WTC11 (cell line): ENCODE data around the gene GGA1. TPM values are rescaled to one million over a fixed set of nuclear protein-coding genes. Genes with fewer than 3 reads are reported as not detected.

ENCODE experiments used
- ATAC-seq: fragments of 200-7000 bp; cut with Tn5 transposase; 2 replicates; pipeline ENCODE4 v1.10.0; 2021; ENCODE audit warnings: mild to moderate bottlenecking, moderate library complexity
- CTCF ChIA-PET: fragments of 300-600 bp; sonication (Branson Sonifier 250); formaldehyde crosslinking; loops from one replicate; lab custom pipeline; 2021; ENCODE audit warnings: antibody characterized with exemption; lab: Charles Lee
- POLR2A ChIA-PET: fragments of 350-600 bp; sonication (Branson Sonifier 250); formaldehyde crosslinking; loops from one replicate; lab custom pipeline; 2021; ENCODE audit warnings: antibody characterized with exemption; lab: Charles Lee
- DNase-seq: peaks from one replicate; pipeline ENCODE4 v3.0.0; 2021; ENCODE audit warnings: low spot score
- H3K27ac Mint-ChIP-seq: 2 replicates; pipeline ENCODE4 v1.8.0; 2021; ENCODE audit warnings: mixed read lengths
- H3K27me3 Mint-ChIP-seq: 2 replicates; pipeline ENCODE4 v1.8.0; 2021; ENCODE audit warnings: low read depth, mild to moderate bottlenecking, moderate library complexity, mixed read lengths
- H3K36me3 Mint-ChIP-seq: 2 replicates; pipeline ENCODE4 v1.8.0; 2021; ENCODE audit warnings: mixed read lengths
- H3K4me1 Mint-ChIP-seq: 2 replicates; pipeline ENCODE4 v1.8.0; 2022; ENCODE audit warnings: mixed read lengths
- H3K4me3 Mint-ChIP-seq: 2 replicates; pipeline ENCODE4 v1.8.0; 2021; ENCODE audit warnings: mild to moderate bottlenecking, moderate library complexity, mixed read lengths
- H3K9me3 Mint-ChIP-seq: 2 replicates; pipeline ENCODE4 v1.8.0; 2021; ENCODE audit warnings: mixed read lengths
- AR ChIP-seq: fragments of 250-450 bp; sonication (Bioruptor Pico); IDR thresholded peaks from 2 replicates; pipeline ENCODE4 v1.9.0; 2021; ENCODE audit warnings: mild to moderate bottlenecking
- ATF1 ChIP-seq: sonication (generic); formaldehyde crosslinking; IDR thresholded peaks from 2 replicates; pipeline ENCODE4 v1.8.1; 2023; ENCODE audit warnings: mild to moderate bottlenecking, moderate library complexity, missing genetic modification reagents
- CREB1 ChIP-seq: sonication (generic); formaldehyde crosslinking; IDR thresholded peaks from 2 replicates; pipeline ENCODE4 v1.8.0; 2023; ENCODE audit warnings: mild to moderate bottlenecking, missing genetic modification reagents
- CREM ChIP-seq: sonication (generic); formaldehyde crosslinking; IDR thresholded peaks from 2 replicates; pipeline ENCODE4 v1.8.1; 2022; ENCODE audit warnings: mild to moderate bottlenecking, missing genetic modification reagents, moderate library complexity
- E2F1 ChIP-seq: sonication (generic); formaldehyde crosslinking; IDR thresholded peaks from 2 replicates; pipeline ENCODE4 v1.8.0; 2022; ENCODE audit warnings: mild to moderate bottlenecking, missing genetic modification reagents
- ERG ChIP-seq: fragments of 250-450 bp; sonication (Bioruptor Pico); IDR thresholded peaks from 2 replicates; pipeline ENCODE4 v1.8.0; 2021; ENCODE audit warnings: mild to moderate bottlenecking
- ETV6 ChIP-seq: sonication (generic); formaldehyde crosslinking; IDR thresholded peaks from 2 replicates; pipeline ENCODE4 v1.8.1; 2022; ENCODE audit warnings: mild to moderate bottlenecking, missing genetic modification reagents
- FOXP4 ChIP-seq: sonication (generic); formaldehyde crosslinking; IDR thresholded peaks from 2 replicates; pipeline ENCODE4 v1.8.0; 2022; ENCODE audit warnings: mild to moderate bottlenecking, missing genetic modification reagents
- GTF2I ChIP-seq: fragments of 250-450 bp; sonication (Bioruptor Pico); conservative IDR thresholded peaks from 2 replicates; pipeline ENCODE4 v1.4.0; 2021; ENCODE audit warnings: mild to moderate bottlenecking
- HMGXB4 ChIP-seq: sonication (generic); formaldehyde crosslinking; IDR thresholded peaks from 2 replicates; pipeline ENCODE4 v1.8.1; 2023; ENCODE audit warnings: mild to moderate bottlenecking, moderate library complexity, missing genetic modification reagents
- IRF1 ChIP-seq: sonication (generic); formaldehyde crosslinking; IDR thresholded peaks from 2 replicates; pipeline ENCODE4 v1.8.0; 2023; ENCODE audit warnings: missing genetic modification reagents
- NR1H2 ChIP-seq: sonication (generic); formaldehyde crosslinking; IDR thresholded peaks from 2 replicates; pipeline ENCODE4 v1.9.0; 2021; ENCODE audit warnings: mild to moderate bottlenecking, moderate library complexity, missing genetic modification reagents
- RORB ChIP-seq: fragments of 250-450 bp; sonication (Bioruptor Pico); IDR thresholded peaks from 2 replicates; pipeline ENCODE4 v1.9.0; 2021; ENCODE audit warnings: mild to moderate bottlenecking
- SMAD3 ChIP-seq: sonication (generic); formaldehyde crosslinking; IDR thresholded peaks from 2 replicates; pipeline ENCODE4 v1.8.0; 2022; ENCODE audit warnings: missing genetic modification reagents, mild to moderate bottlenecking, borderline replicate concordance
- SOX15 ChIP-seq: fragments of 250-450 bp; sonication (Bioruptor Pico); IDR thresholded peaks from 2 replicates; pipeline ENCODE4 v1.9.0; 2021; ENCODE audit warnings: mild to moderate bottlenecking
- SP1 ChIP-seq: sonication (generic); formaldehyde crosslinking; conservative IDR thresholded peaks from 2 replicates; pipeline ENCODE4 v1.8.1; 2022; ENCODE audit warnings: missing genetic modification reagents
- TEAD4 ChIP-seq: sonication (generic); formaldehyde crosslinking; IDR thresholded peaks from 2 replicates; pipeline ENCODE4 v1.8.0; 2022; ENCODE audit warnings: mild to moderate bottlenecking, missing genetic modification reagents
- ZNF121 ChIP-seq: sonication (generic); formaldehyde crosslinking; IDR thresholded peaks from 2 replicates; pipeline ENCODE4 v1.8.0; 2023; ENCODE audit warnings: missing genetic modification reagents
- ZNF219 ChIP-seq: sonication (generic); formaldehyde crosslinking; IDR thresholded peaks from 2 replicates; pipeline ENCODE4 v1.8.0; 2023; ENCODE audit warnings: missing genetic modification reagents, mild to moderate bottlenecking, borderline replicate concordance
- ZNF423 ChIP-seq: fragments of 250-450 bp; sonication (Bioruptor Pico); IDR thresholded peaks from 2 replicates; pipeline ENCODE4 v2.1.2; 2022; ENCODE audit warnings: mild to moderate bottlenecking, moderate library complexity
- ZSCAN18 ChIP-seq: fragments of 250-450 bp; sonication (Bioruptor Pico); IDR thresholded peaks from 2 replicates; pipeline ENCODE4 v2.1.2; 2022; ENCODE audit warnings: mild to moderate bottlenecking, moderate library complexity
- total RNA-seq: library from RNA; stranded (reverse); gene quantifications from 3 replicates; pipeline ENCODE4 v1.2.3, GENCODE V29; 2021

The GGA1 gene
- total RNA-seq, 1 experiment from 2014 or later = 66.3 TPM

- no peak overlapping the region for H3K4me3 Mint-ChIP-seq
- ATAC-seq = no peak
- POLR2A ChIA-PET = interaction anchor here (0.6 to 1.6 kb wide), 4 partner anchors 10 to 1887 kb away, joined by 3 to 6 read pairs (median 4); partner anchors contain the start of genes ATF4, GGA1 and PDXP
Observed at GRCh38 chr22:37633089-37633624, 24.5 kb downstream of the GGA1 start.

GRCh38 chr22:37633625-37634416 is 25.2 kb downstream of the GGA1 start:
- Mint-ChIP-seq H3K27ac (peak overlapping the region; percentile 53; the same call in 1 of the 2 replicates), H3K4me3 (peak overlapping the region; percentile 33), H3K27me3 (no peaks in the 10 kb centered on the region), H3K9me3 (no peaks in the 10 kb centered on the region), H3K4me1 (peaks cover 21% of the 10 kb centered on the region), H3K36me3 (no peaks in the 10 kb centered on the region)
- CTCF ChIA-PET = interaction anchor here (0.5 to 11.4 kb wide), 27 partner anchors 9 to 229 kb away, joined by 3 to 152 read pairs (median 6); partner anchors contain the start of genes GCAT, GGA1, NOL12 and PDXP
- DNase-seq (peak; percentile 68), ATAC-seq (peak; percentile 72)
- POLR2A ChIA-PET = interaction anchor here (0.5 to 1.6 kb wide), 4 partner anchors 10 to 116 kb away, joined by 3 to 6 read pairs (median 5); partner anchors contain the start of genes GGA1 and PDXP
- TF ChIP-seq FOXP4 (CRISPR knock-in tag) (0 out of 2 replicates have a peak, but pooled peaks have one; percentile 16), CREM (CRISPR knock-in tag) (no peak), ERG (no peak; the same call in 1 of the 2 replicates), AR (CRISPR knock-in tag) (no peak), ZSCAN18 (CRISPR knock-in tag) (no peak), ATF1 (CRISPR knock-in tag) (no peak), HMGXB4 (peak; percentile 21; the same call in 1 of the 2 replicates), RORB (CRISPR knock-in tag) (no peak), ZNF121 (CRISPR knock-in tag) (no peak), NR1H2 (CRISPR knock-in tag) (no peak), E2F1 (CRISPR knock-in tag) (no peak), GTF2I (CRISPR knock-in tag) (no peak), SP1 (CRISPR knock-in tag) (0 out of 2 replicates have a peak, but pooled peaks have one; percentile 48), SOX15 (CRISPR knock-in tag) (no peak), ZNF423 (peak; percentile 97), IRF1 (CRISPR knock-in tag) (no peak; the same call in 1 of the 2 replicates), ETV6 (CRISPR knock-in tag) (0 out of 2 replicates have a peak, but pooled peaks have one; percentile 60), CREB1 (CRISPR knock-in tag) (no peak), ZNF219 (CRISPR knock-in tag) (no peak)

More at GRCh38 chr22:37633089-37633624, 24.5 kb downstream of the GGA1 start:
- DNase-seq = no peak
- CTCF ChIA-PET = interaction anchor here (0.8 to 11.4 kb wide), 21 partner anchors 8 to 230 kb away, joined by 3 to 152 read pairs (median 8); partner anchors contain the start of genes GGA1, NOL12 and PDXP
- H3K27me3 Mint-ChIP-seq = no peaks in the 10 kb centered on the region
- H3K9me3 Mint-ChIP-seq = no peaks in the 10 kb centered on the region
- no peaks in the 10 kb centered on the region for H3K36me3 Mint-ChIP-seq
- peaks cover 15% of the 10 kb centered on the region for H3K4me1 Mint-ChIP-seq
- TF ChIP-seq TEAD4 (CRISPR knock-in tag) (no peak), SMAD3 (CRISPR knock-in tag) (no peak)
- peak overlapping the region; percentile 68; the same call in 1 of the 2 replicates for H3K27ac Mint-ChIP-seq
